K562 (cell line): ENCODE data around the gene KCP. TPM values are rescaled to one million over a fixed set of nuclear protein-coding genes. Genes with fewer than 3 reads are reported as not detected.
A peak's percentile ranks its signal among the peaks of the same experiment; 100 is the strongest.

Experiments
- ARID2 ChIP-seq: fragments of 450-650 bp; IDR thresholded peaks from 2 replicates; pipeline ENCODE4 v1.6.1; 2017; ENCODE audit warnings: antibody characterized with exemption, mild to moderate bottlenecking
- BACH1 ChIP-seq: fragments of 200-800 bp; sonication (Bioruptor generic); IDR thresholded peaks from 2 replicates; pipeline ENCODE4 v1.6.1; 2016; ENCODE audit warnings: missing genetic modification characterization, missing compliant biosample characterization
- DPF2 ChIP-seq: fragments of 450-650 bp; IDR thresholded peaks from 2 replicates; pipeline ENCODE4 v1.6.1; 2016
- E2F4 ChIP-seq: sonication (generic); formaldehyde crosslinking; IDR thresholded peaks from 2 replicates; pipeline ENCODE4 v1.8.0; 2022; ENCODE audit warnings: mild to moderate bottlenecking, low read depth, missing genetic modification reagents
- EHMT2 ChIP-seq: fragments of 450-650 bp; IDR thresholded peaks from 2 replicates; pipeline ENCODE4 v1.6.1; 2018; ENCODE audit warnings: antibody characterized with exemption
- FOXA3 ChIP-seq, 2 experiments: fragments of 450-650 bp in 1 of 2; sonication (generic) in 1 of 2; formaldehyde crosslinking; IDR thresholded peaks in 1 of 2; conservative IDR thresholded peaks in 1 of 2; 2 replicates each; pipeline versions ENCODE4 v1.4.0 to v1.8.0; 2020 to 2022; ENCODE audit warnings: mild to moderate bottlenecking in 2 of 2, missing genetic modification reagents in 1 of 2
- GTF2F1 ChIP-seq: IDR thresholded peaks from 2 replicates; pipeline ENCODE4 v1.6.1; 2011; ENCODE audit warnings: low read depth, low read length, improper control_type of control experiment
- HDAC1 ChIP-seq, 2 experiments: fragments of 450-650 bp; IDR thresholded peaks; 2 replicates each; pipeline ENCODE4 v1.6.1; 2016 to 2017; ENCODE audit warnings: inconsistent platforms in 1 of 2, mild to moderate bottlenecking in 1 of 2, moderate library complexity in 1 of 2
- HIVEP1 ChIP-seq: fragments of 250-450 bp; sonication (Bioruptor Pico); IDR thresholded peaks from 2 replicates; pipeline ENCODE4 v1.4.0; 2020; ENCODE audit warnings: mild to moderate bottlenecking
- NCOA2 ChIP-seq, 2 experiments: fragments of 450-650 bp; IDR thresholded peaks; 2 replicates each; pipeline ENCODE4 v1.6.1; 2018; ENCODE audit warnings: mild to moderate bottlenecking in 2 of 2, moderate library complexity in 1 of 2; ENCODE audit not compliant: partially characterized antibody in 2 of 2
- NFYB ChIP-seq: IDR thresholded peaks from 2 replicates; pipeline ENCODE4 v1.6.1; 2011; ENCODE audit warnings: mild to moderate bottlenecking, moderate library complexity; ENCODE audit not compliant: insufficient read length; ENCODE audit errors: extremely low read depth
- RB1 ChIP-seq: fragments of 450-650 bp; IDR thresholded peaks from 2 replicates; pipeline ENCODE4 v1.6.1; 2017; ENCODE audit warnings: low read depth, mild to moderate bottlenecking
- ZBTB17 ChIP-seq: fragments of 450-650 bp; formaldehyde crosslinking; IDR thresholded peaks from 2 replicates; pipeline ENCODE4 v1.4.0; 2020; ENCODE audit warnings: mild to moderate bottlenecking
- ZBTB49 ChIP-seq: sonication (generic); formaldehyde crosslinking; IDR thresholded peaks from 2 replicates; pipeline ENCODE4 v1.8.0; 2022; ENCODE audit warnings: missing genetic modification reagents, mild to moderate bottlenecking, borderline replicate concordance
- ZKSCAN8 ChIP-seq: fragments of 200-800 bp; sonication (Bioruptor generic); IDR thresholded peaks from 2 replicates; pipeline ENCODE4 v1.6.1; 2016; ENCODE audit warnings: missing genetic modification characterization, missing compliant biosample characterization
- ZNF407 ChIP-seq: fragments of 450-650 bp; IDR thresholded peaks from 2 replicates; pipeline ENCODE4 v1.6.1; 2016; ENCODE audit warnings: low read depth
- ZNF589 ChIP-seq: fragments of 200-800 bp; sonication (Bioruptor generic); IDR thresholded peaks from 2 replicates; pipeline ENCODE4 v1.6.1; 2016; ENCODE audit warnings: low read depth, missing genetic modification characterization, missing compliant biosample characterization
- polyA plus RNA-seq, 8 experiments: library from polyadenylated mRNA; depleted of rRNA in 4 of 8; stranded (reverse) in 5 of 8; unstranded in 3 of 8; fragments of >200 nt; fragmentation: Nextera tagmentation in 2 of 8; fragmentation: Illumina TruSeq in 1 of 8; extraction: Ambion mirVana in 2 of 8; extraction: Trizol in 1 of 8; gene quantifications; 2 replicates each; pipeline versions ENCODE4 v1.2.1 to v1.2.3, GENCODE V29; 2011 to 2014; ENCODE audit warnings: inconsistent platforms in 1 of 8, missing spikeins in 1 of 8
- total RNA-seq, 7 experiments: library from RNA; depleted of rRNA in 6 of 7; stranded (reverse); fragments of >200 nt in 6 of 7; fragmentation: Illumina TruSeq in 2 of 7; extraction: Trizol in 2 of 7; gene quantifications; 2 replicates each; pipeline versions ENCODE4 v1.2.1 to v1.2.3, GENCODE V29; 2011 to 2021; ENCODE audit warnings: low replicate concordance in 1 of 7

The KCP gene
- total and polyA plus RNA-seq, 9 of the 15 experiments (the other 6 are each of a cell fraction or from before 2014, with no cell fraction given): 0.06 to 0.17 (median 0.12) TPM; not detected in 3

GRCh38 chr7:128861957-128862570 is 48.4 kb downstream of the KCP start (continued):
- TF ChIP-seq ZBTB49 (CRISPR knock-in tag): no peak
- peak; percentile 36; the same call in 1 of the 2 replicates for TF ChIP-seq ARID2
- TF ChIP-seq FOXA3 (CRISPR knock-in tag; conservative IDR thresholded peaks at IDR 0.05 in 1 of 2, IDR thresholded peaks at IDR 0.05 in 1 of 2): 0 out of 4 replicates have a peak, but pooled peaks of 1 of the 2 experiments have one; percentile 11
- TF ChIP-seq ZBTB17 (CRISPR knock-in tag): 0 out of 2 replicates have a peak, but pooled peaks have one; percentile 54
- TF ChIP-seq EHMT2: peak; percentile 42; the same call in 1 of the 2 replicates
- no peak for TF ChIP-seq BACH1 (tag)
- 0 out of 2 replicates have a peak, but pooled peaks have one; percentile 24 for TF ChIP-seq ZNF589
- no peak for TF ChIP-seq ZKSCAN8 (CRISPR knock-in tag)
- TF ChIP-seq ZNF407: no peak
- TF ChIP-seq E2F4 (CRISPR knock-in tag): peak; percentile 60; the same call in 1 of the 2 replicates
- TF ChIP-seq GTF2F1: no peak
- no peak for TF ChIP-seq RB1
- TF ChIP-seq NCOA2 (IDR thresholded peaks at IDR 0.05; ENCODE audit: partially characterized antibody in 2 of 2): no peak
- TF ChIP-seq HDAC1 (IDR thresholded peaks at IDR 0.05): peak in 1 of 2 experiments; percentile 45; a peak in 1 of 4 replicates
- TF ChIP-seq NFYB: no peak
- TF ChIP-seq HIVEP1 (CRISPR knock-in tag): no peak
- TF ChIP-seq DPF2: peak; percentile 52; the same call in 1 of the 2 replicates
